ENCODE results near the gene TRAF2. TPM values are rescaled to one million over a fixed set of nuclear protein-coding genes. Genes with fewer than 3 reads are reported as not detected.

The TRAF2 gene
- total RNA-seq, 2 experiments from 2014 or later = 37.4 to 46.2 TPM

DNA sequence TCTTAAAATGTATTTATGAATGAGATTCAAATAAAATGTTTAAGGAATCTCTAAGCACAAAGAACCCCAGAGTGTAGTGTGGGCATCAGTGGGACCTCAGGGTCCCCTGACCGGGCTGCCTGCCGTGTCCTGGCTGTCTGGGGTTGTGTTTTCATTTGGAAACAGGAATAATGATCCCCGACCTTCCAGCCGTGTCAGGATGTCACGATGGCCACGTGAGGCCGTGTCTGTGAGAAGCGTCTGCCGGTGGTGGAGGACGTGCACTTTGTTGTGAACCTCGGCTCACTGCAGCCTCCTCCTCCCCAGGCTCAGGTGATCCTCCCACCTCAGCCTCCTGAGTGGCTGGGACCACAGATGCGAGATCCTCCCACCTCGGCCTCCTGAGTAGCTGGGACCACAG lies 4.3 kb downstream of the TRAF2 start:
- H3K36me3 Mint-ChIP-seq (ENCODE audit: low read depth) = peaks cover 33% of the 10 kb centered on the region
- ATAC-seq = no peak
- CTCF ChIA-PET = interaction anchor here (1.8 kb wide), 1 partner anchor 34 kb away, joined by 4 read pairs; no protein-coding TSS in a partner anchor
- no peak for DNase-seq
- peaks cover 27% of the 10 kb centered on the region for H3K4me1 Mint-ChIP-seq
- no peak overlapping the region for H3K4me3 Mint-ChIP-seq
- no peak overlapping the region for H3K27ac Mint-ChIP-seq
- POLR2A ChIA-PET = no interaction called here
- intact Hi-C loops (cut with DNase I, micrococcal nuclease) = no loop called here
- no peaks in the 10 kb centered on the region for H3K9me3 Mint-ChIP-seq (ENCODE audit: low read depth)
- no peaks in the 10 kb centered on the region for H3K27me3 Mint-ChIP-seq

GRCh38 chr9:136896027-136896426 lies 9.7 kb downstream of the TRAF2 start:
- CTCF ChIA-PET = no interaction called here
- intact Hi-C loops (cut with DNase I, micrococcal nuclease) = no loop called here
- no peaks in the 10 kb centered on the region for H3K27me3 Mint-ChIP-seq

DNA sequence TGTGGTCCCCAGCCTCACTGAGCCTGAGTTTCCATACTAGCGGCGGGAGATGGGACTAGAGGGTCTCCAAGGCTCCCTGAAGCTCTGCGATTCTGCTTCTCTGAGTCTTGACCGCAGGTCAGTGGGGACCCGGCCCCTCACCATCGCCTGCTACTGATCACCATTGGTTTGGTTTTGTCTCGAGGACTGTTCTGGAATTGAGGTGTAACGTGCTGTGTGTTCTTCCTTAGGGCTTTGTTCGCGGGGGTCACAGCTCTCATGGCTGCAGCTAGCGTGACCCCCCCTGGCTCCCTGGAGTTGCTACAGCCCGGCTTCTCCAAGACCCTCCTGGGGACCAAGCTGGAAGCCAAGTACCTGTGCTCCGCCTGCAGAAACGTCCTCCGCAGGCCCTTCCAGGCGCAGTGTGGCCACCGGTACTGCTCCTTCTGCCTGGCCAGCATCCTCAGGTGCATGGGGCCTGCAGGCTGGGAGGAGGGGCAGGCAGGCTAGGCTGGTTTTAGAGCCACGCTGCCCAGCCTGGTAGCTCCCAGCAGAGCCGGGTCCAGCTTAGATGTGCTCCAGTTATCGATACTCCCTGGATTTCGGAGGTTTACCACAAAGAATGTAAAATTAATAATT lies 12.3 kb downstream of the TRAF2 start:
- peaks cover 37% of the 10 kb centered on the region for H3K4me1 Mint-ChIP-seq

More at GRCh38 chr9:136896027-136896426, 9.7 kb downstream of the TRAF2 start:
- POLR2A ChIA-PET = no interaction called here
- Mint-ChIP-seq H3K4me1 (peaks cover 18% of the 10 kb centered on the region), H3K36me3 (ENCODE audit: low read depth) (peaks cover 29% of the 10 kb centered on the region), H3K9me3 (ENCODE audit: low read depth) (no peaks in the 10 kb centered on the region), H3K27ac (peak overlapping the region; percentile 2), H3K4me3 (no peak overlapping the region)
- no peak for ATAC-seq
- DNase-seq = no peak

DNA sequence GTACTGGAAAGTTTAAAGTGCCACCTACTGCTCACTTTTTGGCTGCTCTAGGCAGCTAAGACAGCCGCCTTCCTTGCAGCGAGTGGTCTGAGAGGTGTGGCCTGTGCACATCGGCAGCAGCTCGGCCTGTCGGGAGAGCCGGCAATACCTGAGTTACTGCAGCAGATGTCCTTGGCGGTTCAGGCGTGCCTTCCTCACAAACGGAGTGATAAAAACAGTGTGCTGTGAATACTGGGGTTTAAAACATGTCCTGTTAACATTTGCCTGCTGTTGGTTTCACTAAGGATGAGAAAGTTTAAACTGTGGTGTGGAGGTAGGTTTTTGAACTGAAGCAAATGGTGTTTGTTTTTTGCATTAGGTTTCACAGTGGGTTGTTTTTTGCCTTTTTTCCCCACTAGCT lies 12.9 kb downstream of the TRAF2 start:
- H3K4me3 Mint-ChIP-seq = no peak overlapping the region
- no peak for DNase-seq
- ChIA-PET CTCF (interaction anchor here (0.6 kb wide), 1 partner anchor 223 kb away, joined by 3 read pairs; no protein-coding TSS in a partner anchor), POLR2A (no interaction called here)
- no peak for ATAC-seq
- H3K4me1 Mint-ChIP-seq = peaks cover 37% of the 10 kb centered on the region
- no peaks in the 10 kb centered on the region for H3K9me3 Mint-ChIP-seq (ENCODE audit: low read depth)
- peaks cover 40% of the 10 kb centered on the region for H3K36me3 Mint-ChIP-seq (ENCODE audit: low read depth)
- H3K27me3 Mint-ChIP-seq = no peaks in the 10 kb centered on the region
- H3K27ac Mint-ChIP-seq = peak overlapping the region; percentile 65
- intact Hi-C loops (cut with DNase I, micrococcal nuclease) = no loop called here

More for the DNA sequence above, 12.3 kb downstream of the TRAF2 start:
- ATAC-seq = no peak
- Mint-ChIP-seq H3K9me3 (ENCODE audit: low read depth) (no peaks in the 10 kb centered on the region), H3K36me3 (ENCODE audit: low read depth) (peaks cover 38% of the 10 kb centered on the region), H3K27ac (no peak overlapping the region), H3K27me3 (no peaks in the 10 kb centered on the region), H3K4me3 (no peak overlapping the region)
- DNase-seq = no peak
- ChIA-PET CTCF (interaction anchor here (0.6 kb wide), 1 partner anchor 222 kb away, joined by 3 read pairs; no protein-coding TSS in a partner anchor), POLR2A (no interaction called here)
- intact Hi-C loops (cut with DNase I, micrococcal nuclease) = no loop called here

- ATAC-seq (no peak), DNase-seq (no peak)
- POLR2A ChIA-PET = no interaction called here
- H3K4me3 Mint-ChIP-seq = no peak overlapping the region
- CTCF ChIA-PET = interaction anchor here (0.7 kb wide), 1 partner anchor 272 kb away, joined by 3 read pairs; no protein-coding TSS in a partner anchor
- peak overlapping the region; percentile 84 for H3K27ac Mint-ChIP-seq
- peaks cover 37% of the 10 kb centered on the region for H3K4me1 Mint-ChIP-seq
- intact Hi-C loops (cut with DNase I, micrococcal nuclease) = loop anchor here in 1 of 2 experiments (5.0 kb wide), 2 partner anchors 42 to 53 kb away; partner anchors contain the start of genes FBXW5 and PHPT1
- no peaks in the 10 kb centered on the region for H3K9me3 Mint-ChIP-seq (ENCODE audit: low read depth)
- H3K36me3 Mint-ChIP-seq (ENCODE audit: low read depth) = peaks cover 47% of the 10 kb centered on the region
- H3K27me3 Mint-ChIP-seq = no peaks in the 10 kb centered on the region
These were observed 14.2 kb downstream of the TRAF2 start for GRCh38 chr9:136900556-136900955.

- H3K4me1 Mint-ChIP-seq = peaks cover 39% of the 10 kb centered on the region
These were observed 14.7 kb downstream of the TRAF2 start for GRCh38 chr9:136900988-136901515.

DNA sequence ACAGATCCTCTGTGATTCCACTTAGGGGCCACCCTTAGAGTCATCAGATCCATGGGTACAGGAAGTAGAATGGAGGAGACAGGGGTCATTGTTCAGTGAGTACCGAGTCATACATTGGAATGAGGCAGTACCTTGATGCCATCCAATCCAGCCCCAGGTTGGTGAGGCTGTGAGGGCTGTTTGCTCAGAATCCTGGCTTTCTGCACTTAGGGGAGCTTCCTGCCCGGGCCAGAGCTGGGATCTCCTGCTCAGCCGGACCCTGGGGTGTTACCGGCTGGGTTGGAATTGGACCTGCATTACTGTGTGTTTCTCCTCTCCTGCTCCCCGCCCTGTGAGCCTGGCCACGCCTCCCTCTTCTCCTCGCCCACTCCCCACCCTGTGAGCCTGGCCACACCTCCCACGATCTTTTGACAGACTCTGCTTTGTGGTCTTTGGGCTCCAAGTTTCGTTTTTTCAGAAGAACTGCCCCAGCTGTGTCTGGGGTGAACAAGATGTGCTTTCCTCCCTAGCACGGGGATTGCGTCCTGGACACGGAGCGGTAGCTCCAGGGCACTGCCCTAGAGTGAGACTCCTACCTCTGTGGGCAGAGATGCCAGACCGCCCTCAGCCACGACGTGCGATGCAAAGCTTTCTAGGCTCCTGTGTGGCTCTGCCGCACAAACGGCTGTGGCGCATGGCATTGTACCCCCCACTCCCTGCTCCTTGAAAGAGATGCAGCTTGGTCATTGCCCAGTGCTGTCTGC lies 15.4 kb downstream of the TRAF2 start:
- Mint-ChIP-seq H3K9me3 (ENCODE audit: low read depth) (no peaks in the 10 kb centered on the region), H3K4me1 (peaks cover 41% of the 10 kb centered on the region)
- POLR2A ChIA-PET = interaction anchor here (0.6 to 1.9 kb wide), 5 partner anchors 16 to 552 kb away, joined by 3 to 8 read pairs (median 5); partner anchors contain the start of gene TRAF2

More at GRCh38 chr9:136900988-136901515, 14.7 kb downstream of the TRAF2 start:
- CTCF ChIA-PET = interaction anchor here (0.6 to 2.3 kb wide), 4 partner anchors 13 to 273 kb away, joined by 3 to 10 read pairs (median 4); partner anchors contain the start of gene AJM1
- ATAC-seq = no peak
- POLR2A ChIA-PET = interaction anchor here (0.6 to 1.9 kb wide), 2 partner anchors 15 to 23 kb away, joined by 6 to 8 read pairs; partner anchors contain the start of gene TRAF2
- Mint-ChIP-seq H3K9me3 (ENCODE audit: low read depth) (no peaks in the 10 kb centered on the region), H3K36me3 (ENCODE audit: low read depth) (peaks cover 50% of the 10 kb centered on the region), H3K27me3 (no peaks in the 10 kb centered on the region), H3K27ac (peak overlapping the region; percentile 98), H3K4me3 (no peak overlapping the region)
- no peak for DNase-seq
- intact Hi-C loops (cut with DNase I, micrococcal nuclease) = loop anchor here in 1 of 2 experiments (5.0 kb wide), 2 partner anchors 41 to 54 kb away; partner anchors contain the start of genes FBXW5 and PHPT1

GRCh38 chr9:136902259-136902821 lies 16.0 kb downstream of the TRAF2 start:
- peaks cover 60% of the 10 kb centered on the region for H3K36me3 Mint-ChIP-seq (ENCODE audit: low read depth)
- DNase-seq (peak; percentile 93), ATAC-seq (peak; percentile 85)
- intact Hi-C loops (cut with DNase I, micrococcal nuclease) = loop anchor here (1.0 to 5.0 kb wide), 9 partner anchors 16 to 111 kb away; partner anchors contain the start of genes FBXW5 (in 2 of the 2), PHPT1 (in 2 of the 2), EDF1 (in 1 of the 2) and RABL6 (in 1 of the 2)
- CTCF ChIA-PET = interaction anchor here (0.8 to 2.3 kb wide), 5 partner anchors 14 to 334 kb away, joined by 3 to 10 read pairs (median 3); partner anchors contain the start of gene AJM1
- peak overlapping the region; percentile 98 for H3K27ac Mint-ChIP-seq
- peak overlapping the region; percentile 62 for H3K4me3 Mint-ChIP-seq
- H3K4me1 Mint-ChIP-seq = peaks cover 41% of the 10 kb centered on the region
- POLR2A ChIA-PET = interaction anchor here (0.6 to 1.9 kb wide), 4 partner anchors 16 to 551 kb away, joined by 3 to 8 read pairs (median 4); partner anchors contain the start of gene TRAF2
- H3K9me3 Mint-ChIP-seq (ENCODE audit: low read depth) = no peaks in the 10 kb centered on the region
- H3K27me3 Mint-ChIP-seq = no peaks in the 10 kb centered on the region

More for the DNA sequence above, 15.4 kb downstream of the TRAF2 start:
- intact Hi-C loops (cut with DNase I, micrococcal nuclease) = loop anchor here (1.0 to 5.0 kb wide), 9 partner anchors 15 to 110 kb away; partner anchors contain the start of genes FBXW5 (in 2 of the 2), PHPT1 (in 2 of the 2), EDF1 (in 1 of the 2) and RABL6 (in 1 of the 2)
- H3K27me3 Mint-ChIP-seq = no peaks in the 10 kb centered on the region
- H3K27ac Mint-ChIP-seq = peak overlapping the region; percentile 98
- DNase-seq (peak; percentile 85), ATAC-seq (peak; percentile 67)
- peaks cover 54% of the 10 kb centered on the region for H3K36me3 Mint-ChIP-seq (ENCODE audit: low read depth)
- H3K4me3 Mint-ChIP-seq = peak overlapping the region; percentile 62
- CTCF ChIA-PET = interaction anchor here (0.6 to 2.3 kb wide), 5 partner anchors 13 to 335 kb away, joined by 3 to 10 read pairs (median 3); partner anchors contain the start of gene AJM1

DNA sequence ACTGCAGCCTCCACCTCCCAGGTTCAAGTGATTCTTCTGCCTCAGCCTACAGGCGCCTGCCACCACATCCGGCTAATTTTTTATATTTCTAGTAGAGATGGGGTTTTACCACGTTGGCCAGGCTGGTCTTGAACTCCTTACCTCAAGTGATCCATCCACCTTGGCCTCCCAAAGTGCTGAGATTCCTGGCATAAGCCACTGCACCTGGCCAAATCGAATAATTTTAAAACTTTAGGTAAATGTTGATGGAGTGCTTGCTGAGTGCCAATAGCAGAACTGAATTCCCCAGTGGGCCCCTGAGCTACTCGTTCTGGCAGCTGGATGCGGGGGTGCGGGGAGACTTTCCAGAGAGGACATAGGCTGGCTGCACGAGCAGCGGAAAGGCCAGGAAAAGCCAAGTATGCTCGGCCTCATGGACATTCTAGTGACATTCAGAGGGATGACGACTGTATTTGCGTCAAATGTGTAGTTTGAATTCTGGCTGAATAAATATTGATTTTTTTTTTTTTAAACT lies 16.8 kb downstream of the TRAF2 start:
- H3K9me3 Mint-ChIP-seq (ENCODE audit: low read depth) = no peaks in the 10 kb centered on the region
- H3K27ac Mint-ChIP-seq = peak overlapping the region; percentile 85
- CTCF ChIA-PET = interaction anchor here (0.8 to 2.3 kb wide), 3 partner anchors 21 to 334 kb away, joined by 3 to 10 read pairs (median 3); partner anchors contain the start of gene AJM1
- H3K4me1 Mint-ChIP-seq = peaks cover 41% of the 10 kb centered on the region
- ATAC-seq (no peak), DNase-seq (no peak)
- peaks cover 68% of the 10 kb centered on the region for H3K36me3 Mint-ChIP-seq (ENCODE audit: low read depth)
- H3K4me3 Mint-ChIP-seq = peak overlapping the region; percentile 32
- intact Hi-C loops (cut with DNase I, micrococcal nuclease) = loop anchor here in 1 of 2 experiments (5.0 kb wide), 2 partner anchors 39 to 56 kb away; partner anchors contain the start of genes FBXW5 and PHPT1
- H3K27me3 Mint-ChIP-seq = no peaks in the 10 kb centered on the region
- POLR2A ChIA-PET = interaction anchor here (1.9 kb wide), 1 partner anchor 17 kb away, joined by 8 read pairs; the partner anchor contains the start of gene TRAF2

GRCh38 chr9:136906266-136906665 lies 19.9 kb downstream of the TRAF2 start:
- DNase-seq (no peak), ATAC-seq (no peak)
- H3K36me3 Mint-ChIP-seq (ENCODE audit: low read depth) = peaks cover 64% of the 10 kb centered on the region
- POLR2A ChIA-PET = no interaction called here
- no peaks in the 10 kb centered on the region for H3K9me3 Mint-ChIP-seq (ENCODE audit: low read depth)
- H3K27me3 Mint-ChIP-seq = no peaks in the 10 kb centered on the region
- CTCF ChIA-PET = no interaction called here
- intact Hi-C loops (cut with DNase I, micrococcal nuclease) = no loop called here
- peaks cover 32% of the 10 kb centered on the region for H3K4me1 Mint-ChIP-seq
- peak overlapping the region; percentile 38 for H3K27ac Mint-ChIP-seq
- H3K4me3 Mint-ChIP-seq = no peak overlapping the region

Measured in activated CD4-positive, alpha-beta T cell treated with anti-CD3 and anti-CD28 coated beads for 36 hours (primary cell).